ENCODE results near the gene STXBP3. TPM values are rescaled to one million over a fixed set of nuclear protein-coding genes. Genes with fewer than 3 reads are reported as not detected.

STXBP3 gene
- total and polyA plus RNA-seq, 2 of the 13 experiments (the other 11 are each of a cell fraction or from before 2014, with no cell fraction given) = 13.0 to 20.8 TPM

DNA sequence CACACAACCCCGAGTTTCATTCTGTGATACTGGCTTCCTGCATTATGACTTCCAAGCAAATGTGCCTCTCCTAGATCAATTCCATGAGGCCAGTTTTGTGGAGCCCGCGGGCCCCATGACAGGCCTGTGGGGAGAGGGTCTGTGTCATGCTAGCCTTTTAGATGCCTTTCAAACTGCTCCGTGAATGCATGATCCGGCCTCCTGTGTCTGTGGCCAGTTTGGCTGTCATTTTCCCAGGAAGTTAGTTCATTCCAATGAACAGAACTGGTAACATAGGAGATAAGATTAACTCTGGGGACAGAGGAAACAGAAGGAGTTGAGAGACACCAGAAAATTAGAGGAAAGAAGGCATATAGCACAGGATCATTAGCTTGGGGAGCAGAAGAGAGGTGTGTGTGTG, 30.5 kb upstream of the STXBP3 start:
- H3K27me3 ChIP-seq (ENCODE audit: control insufficient read depth in 1 of 2, insufficient read depth in 2 of 2, low read length in 2 of 2) = peaks cover 1 to 15% of the 10 kb centered on the region in 2 experiments; a peak in 4 of 5 replicates
- H3K4me3 ChIP-seq (replicated peaks in 1 of 3; ENCODE audit: insufficient read depth in 1 of 3, low read depth in 2 of 3, low read length in 3 of 3) = no peak overlapping the region
- peaks cover 17% of the 10 kb centered on the region for H3K4me1 ChIP-seq (ENCODE audit: insufficient read depth, low read length)
- DNase-seq (ENCODE audit: low spot score) (no peak), ATAC-seq (no peak), FAIRE-seq (no peak)
- BruUV-seq (replicated peaks) = no TSS peak
- WGBS (ENCODE audit: low lambda C conversion rate) = 39% methylated on average over 3 of the region's 5 CpGs
- H3K79me2 ChIP-seq (ENCODE audit: insufficient read depth, low read length) = no peaks in the 10 kb centered on the region
- CTCF ChIA-PET (ENCODE audit: low intra/inter-chr PET ratio, low total read pairs) = no interaction called here
- TF ChIP-seq, protein P1, sequence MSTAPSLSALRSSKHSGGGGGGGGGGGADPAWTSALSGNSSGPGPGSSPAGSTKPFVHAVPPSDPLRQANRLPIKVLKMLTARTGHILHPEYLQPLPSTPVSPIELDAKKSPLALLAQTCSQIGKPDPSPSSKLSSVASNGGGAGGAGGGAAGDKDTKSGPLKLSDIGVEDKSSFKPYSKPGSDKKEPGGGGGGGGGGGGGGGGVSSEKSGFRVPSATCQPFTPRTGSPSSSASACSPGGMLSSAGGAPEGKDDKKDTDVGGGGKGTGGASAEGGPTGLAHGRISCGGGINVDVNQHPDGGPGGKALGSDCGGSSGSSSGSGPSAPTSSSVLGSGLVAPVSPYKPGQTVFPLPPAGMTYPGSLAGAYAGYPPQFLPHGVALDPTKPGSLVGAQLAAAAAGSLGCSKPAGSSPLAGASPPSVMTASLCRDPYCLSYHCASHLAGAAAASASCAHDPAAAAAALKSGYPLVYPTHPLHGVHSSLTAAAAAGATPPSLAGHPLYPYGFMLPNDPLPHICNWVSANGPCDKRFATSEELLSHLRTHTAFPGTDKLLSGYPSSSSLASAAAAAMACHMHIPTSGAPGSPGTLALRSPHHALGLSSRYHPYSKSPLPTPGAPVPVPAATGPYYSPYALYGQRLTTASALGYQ (CRISPR knock-in tag; IDR thresholded peaks at IDR 0.05) = no peak
- no peak for TF ChIP-seq ZNF563 (CRISPR knock-in tag; IDR thresholded peaks at IDR 0.05)
- no peak for TF ChIP-seq KDM6A (CRISPR knock-in tag; IDR thresholded peaks at IDR 0.05; ENCODE audit: low read depth)
- no peak for TF ChIP-seq EZH2 (conservative IDR thresholded peaks at IDR 0.05; ENCODE audit: low read depth, low read length)
- TF ChIP-seq ZNF484 (CRISPR knock-in tag; IDR thresholded peaks at IDR 0.05; ENCODE audit: borderline replicate concordance, low read depth) = no peak
- no peak for TF ChIP-seq TCF7L2 (IDR thresholded peaks at IDR 0.05; ENCODE audit: low read depth, low read length)
- TF ChIP-seq ASH2L (IDR thresholded peaks at IDR 0.05; ENCODE audit: insufficient read length, low read depth, low read length) = no peak
- TF ChIP-seq, protein P2, sequence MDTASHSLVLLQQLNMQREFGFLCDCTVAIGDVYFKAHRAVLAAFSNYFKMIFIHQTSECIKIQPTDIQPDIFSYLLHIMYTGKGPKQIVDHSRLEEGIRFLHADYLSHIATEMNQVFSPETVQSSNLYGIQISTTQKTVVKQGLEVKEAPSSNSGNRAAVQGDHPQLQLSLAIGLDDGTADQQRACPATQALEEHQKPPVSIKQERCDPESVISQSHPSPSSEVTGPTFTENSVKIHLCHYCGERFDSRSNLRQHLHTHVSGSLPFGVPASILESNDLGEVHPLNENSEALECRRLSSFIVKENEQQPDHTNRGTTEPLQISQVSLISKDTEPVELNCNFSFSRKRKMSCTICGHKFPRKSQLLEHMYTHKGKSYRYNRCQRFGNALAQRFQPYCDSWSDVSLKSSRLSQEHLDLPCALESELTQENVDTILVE (CRISPR knock-in tag; IDR thresholded peaks at IDR 0.05) = no peak
- TF ChIP-seq BRCA1 (CRISPR knock-in tag; IDR thresholded peaks at IDR 0.05) = no peak
- no peak for TF ChIP-seq THYN1 (CRISPR knock-in tag; IDR thresholded peaks at IDR 0.05; ENCODE audit: borderline replicate concordance, low read depth)
- no peak for TF ChIP-seq KLF16 (CRISPR knock-in tag; IDR thresholded peaks at IDR 0.05)
- no peak for TF ChIP-seq ZNF788 (CRISPR knock-in tag; IDR thresholded peaks at IDR 0.05; ENCODE audit: borderline replicate concordance)
- no peak for TF ChIP-seq TARDBP (CRISPR knock-in tag; IDR thresholded peaks at IDR 0.05)
- no peak for TF ChIP-seq ZNF260 (CRISPR knock-in tag; IDR thresholded peaks at IDR 0.05; ENCODE audit: borderline replicate concordance, low read depth)
- no peak overlapping the region for H3K9ac ChIP-seq (ENCODE audit: insufficient read depth, low read depth, low read length)
- H3K27ac ChIP-seq (ENCODE audit: extremely low read length, insufficient read depth, low read length) = no peak overlapping the region
- no peak overlapping the region for H2AFZ ChIP-seq (ENCODE audit: low read length)
- H4K20me1 ChIP-seq (ENCODE audit: insufficient read depth, low read length) = no peaks in the 10 kb centered on the region
- POLR2A ChIA-PET = no interaction called here
- intact Hi-C loops (cut with micrococcal nuclease; ENCODE audit: unreplicated experiment) (no loop called here), in situ Hi-C loops (cut with HindIII; ENCODE audit: extremely low pct_ligation_motif_present, low pct_unique_long_range_greater_than_20kb) (no loop called here)
- H3K4me2 ChIP-seq (ENCODE audit: low read depth, low read length) = no peak overlapping the region
- no peaks in the 10 kb centered on the region for H3K9me3 ChIP-seq (ENCODE audit: low read length)
- H3K36me3 ChIP-seq (replicated peaks in 1 of 2; ENCODE audit: control insufficient read depth in 1 of 2, insufficient read depth in 2 of 2, low read length in 2 of 2) = no peaks in the 10 kb centered on the region
